ENCODE results near the gene CNOT6.
"Not testable (repeated sequence)": the region's sequence is repeated elsewhere in the genome, so short reads cannot be mapped to it uniquely, and the experiment has no call there.

CNOT6 gene

GRCh38 chr5:180471866-180472265, 22.3 kb upstream of the CNOT6 start:
- no peak for DNase-seq (ENCODE audit: low read depth)

- DNase-seq (ENCODE audit: low read depth), result no peak
These were observed 21.9 kb upstream of the CNOT6 start for GRCh38 chr5:180472269-180472668.

DNA sequence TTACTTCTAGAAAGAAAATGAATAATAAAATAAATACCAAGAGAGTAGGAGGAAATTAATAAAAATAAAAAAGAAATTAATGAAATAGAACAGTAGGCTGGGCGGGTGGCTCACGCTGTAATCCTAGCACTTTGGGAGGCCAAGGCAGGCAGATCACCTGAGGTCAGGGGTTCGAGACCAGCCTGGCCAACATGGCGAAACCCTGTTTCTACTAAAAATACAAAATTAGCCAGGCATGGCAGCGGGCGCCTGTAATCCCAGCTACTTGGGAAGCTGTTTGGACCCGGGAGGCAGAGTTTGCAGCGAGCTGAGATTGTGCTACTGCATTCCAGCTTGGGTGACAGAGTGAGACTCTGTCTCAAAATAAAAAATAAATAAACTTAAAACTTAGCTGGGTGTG, 20.8 kb upstream of the CNOT6 start:
- not testable (repeated sequence) for DNase-seq (ENCODE audit: low read depth)

DNA sequence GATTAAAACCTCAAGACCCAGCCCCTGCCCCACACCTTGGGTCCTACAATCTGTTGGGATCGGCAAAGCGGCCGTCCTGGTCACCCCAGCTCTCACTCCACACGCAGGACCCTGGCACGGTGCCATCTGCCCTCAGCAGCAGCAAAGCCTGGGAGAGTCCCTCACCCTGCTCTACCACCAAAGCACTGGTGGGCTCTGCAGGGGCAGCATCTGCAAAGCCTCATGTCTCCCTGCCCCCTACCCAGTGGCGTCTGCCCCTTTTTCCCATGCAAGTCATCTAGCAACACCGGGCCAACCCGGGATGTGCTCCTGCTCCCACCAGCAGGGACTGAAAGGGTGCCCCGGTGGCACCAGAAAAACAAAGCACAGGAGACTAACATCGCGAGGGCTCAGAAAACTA, 19.6 kb upstream of the CNOT6 start:
- DNase-seq (ENCODE audit: low read depth), result no peak

DNA sequence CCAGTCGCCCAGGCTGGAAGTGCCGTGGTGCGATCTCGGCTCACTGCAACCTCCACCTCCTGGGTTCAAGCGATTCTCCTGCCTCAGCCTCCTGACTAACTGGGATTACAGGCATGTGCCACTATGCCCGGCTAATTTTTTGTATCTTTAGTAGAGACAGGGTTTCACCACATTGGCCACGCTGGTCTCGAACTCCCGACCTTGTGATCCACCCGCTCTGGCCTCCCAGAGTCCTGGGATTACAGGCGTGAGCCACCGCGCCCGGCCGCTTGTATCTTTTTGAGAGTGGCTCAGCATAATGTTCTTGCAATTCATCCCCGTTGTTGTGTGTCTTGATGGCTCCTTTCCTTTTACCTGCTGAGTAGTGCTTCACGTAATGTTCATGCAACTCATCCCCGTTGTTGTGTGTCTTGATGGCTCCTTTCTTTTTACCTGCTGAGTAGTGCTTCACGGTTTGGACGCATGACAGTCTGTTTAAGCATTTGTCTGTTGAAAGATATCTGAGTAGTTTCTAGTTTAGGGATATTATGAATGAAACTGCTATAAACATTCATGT, 18.1 kb upstream of the CNOT6 start:
- not testable (repeated sequence) for DNase-seq (ENCODE audit: low read depth)

- no peak for DNase-seq (ENCODE audit: low read depth)
These were observed 9.4 kb upstream of the CNOT6 start for GRCh38 chr5:180484813-180485212.

DNA sequence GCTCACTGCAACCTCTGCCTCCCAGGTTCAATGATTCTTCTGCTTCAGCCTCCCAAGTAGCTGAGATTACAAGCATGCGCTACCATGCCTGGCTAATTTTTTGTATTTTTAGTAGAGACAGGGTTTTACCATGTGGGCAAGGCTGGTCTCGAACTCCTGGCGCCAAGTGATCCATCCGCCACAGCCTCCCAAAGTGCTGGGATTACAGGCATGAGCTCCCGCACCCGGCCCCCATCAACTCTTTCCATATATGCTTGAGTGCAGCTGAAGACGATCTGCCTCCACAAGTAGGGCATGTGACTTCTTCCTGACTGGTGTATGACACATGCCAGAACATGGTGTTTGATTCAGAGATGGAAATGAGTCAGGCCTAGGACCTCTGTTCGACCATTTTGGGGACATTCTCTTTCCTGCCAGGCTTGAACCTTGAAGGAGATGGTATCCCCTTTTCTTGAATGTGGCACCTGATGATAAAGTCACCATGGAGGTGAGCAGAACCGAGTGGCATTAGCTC, 7.5 kb upstream of the CNOT6 start:
- DNase-seq (ENCODE audit: low read depth), result no peak

GRCh38 chr5:180487556-180487955, 6.6 kb upstream of the CNOT6 start:
- DNase-seq (ENCODE audit: low read depth), result no peak

- DNase-seq (ENCODE audit: low read depth), result no peak
These were observed 2.7 kb upstream of the CNOT6 start for GRCh38 chr5:180491496-180491895.

DNA sequence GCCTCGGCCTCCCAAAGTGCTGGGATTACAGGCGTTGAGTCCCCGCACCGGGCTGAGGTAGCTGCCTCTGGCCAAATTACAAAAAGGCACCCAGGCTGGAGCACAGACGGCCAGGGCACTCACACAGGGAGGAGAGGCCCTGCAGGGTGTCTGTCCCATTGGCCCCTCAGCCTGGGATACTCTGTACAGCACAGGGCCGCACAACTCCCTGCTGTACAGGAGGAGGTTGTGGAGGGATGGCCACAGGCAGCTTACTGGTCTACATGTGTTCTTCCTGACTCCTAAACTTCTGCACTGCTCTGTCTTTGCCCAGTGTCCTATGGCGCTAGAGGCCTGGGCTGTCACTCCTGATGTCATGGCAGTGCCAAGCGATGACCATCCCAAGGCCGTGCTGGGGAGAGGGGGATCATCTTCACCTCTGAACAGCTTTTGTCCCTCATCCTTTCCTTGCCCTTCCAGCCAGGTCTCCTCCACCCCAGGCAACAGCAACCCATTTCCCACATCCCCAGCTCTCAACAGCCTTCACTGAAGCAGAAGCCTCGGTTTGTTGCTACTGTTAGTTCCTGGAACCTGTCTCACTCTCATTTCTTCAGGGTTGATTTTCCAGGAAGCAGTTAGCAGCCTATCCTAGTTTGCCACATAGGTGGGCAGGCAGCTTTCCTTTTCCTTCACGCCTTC, 1.8 kb upstream of the CNOT6 start:
- DNase-seq (ENCODE audit: low read depth), result no peak

GRCh38 chr5:180494510-180495181, 467 bp downstream of the CNOT6 start:
- peak; percentile 35 for DNase-seq (ENCODE audit: low read depth)

DNA sequence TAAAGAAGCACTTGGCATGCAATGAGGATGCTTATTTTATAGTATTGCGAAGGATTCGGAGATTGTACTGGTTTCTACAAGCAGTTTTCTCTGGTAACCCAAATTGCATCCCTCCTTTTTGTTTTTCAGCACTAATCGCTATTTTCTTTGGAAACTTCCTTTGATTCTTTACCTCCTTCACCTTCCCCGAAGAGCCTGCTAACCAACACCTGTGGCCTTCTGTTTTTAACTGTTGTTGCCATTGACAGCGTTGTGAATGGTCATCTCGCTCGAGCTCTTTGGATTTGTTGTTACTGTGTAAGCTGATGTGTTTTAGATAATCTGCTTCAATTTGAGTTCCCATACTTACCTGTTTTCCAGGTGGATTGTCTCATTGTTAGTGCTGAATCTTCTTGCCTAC, 1.1 kb downstream of the CNOT6 start:
- no peak for DNase-seq (ENCODE audit: low read depth)

GRCh38 chr5:180495991-180496741, 2.0 kb downstream of the CNOT6 start:
- no peak for DNase-seq (ENCODE audit: low read depth)

DNA sequence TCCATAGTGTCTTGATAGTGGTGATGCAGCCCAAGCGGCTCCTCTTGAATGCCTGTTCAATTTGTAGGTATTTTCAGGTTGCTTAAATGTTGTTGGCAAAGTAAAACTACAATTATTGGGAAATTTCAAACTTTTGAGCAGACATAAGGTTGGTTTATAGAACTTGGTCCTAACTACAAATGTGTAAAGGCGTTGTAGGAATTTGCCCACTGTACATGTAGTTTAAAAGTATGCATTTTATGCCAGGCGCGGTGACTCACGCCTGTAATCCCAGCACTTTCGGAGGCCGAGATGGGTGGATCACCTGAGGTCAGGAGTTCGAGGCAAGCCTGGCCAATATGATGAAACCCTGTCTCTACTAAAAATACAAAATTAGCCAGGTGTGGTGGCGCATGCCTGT, 2.6 kb downstream of the CNOT6 start:
- not testable (repeated sequence) for DNase-seq (ENCODE audit: low read depth)

GRCh38 chr5:180497865-180498264, 3.7 kb downstream of the CNOT6 start:
- not testable (repeated sequence) for DNase-seq (ENCODE audit: low read depth)

GRCh38 chr5:180498378-180498777, 4.2 kb downstream of the CNOT6 start:
- no peak for DNase-seq (ENCODE audit: low read depth)

- no peak for DNase-seq (ENCODE audit: low read depth)
These were observed 5.5 kb downstream of the CNOT6 start for GRCh38 chr5:180499684-180500083.

- DNase-seq (ENCODE audit: low read depth), result not testable (repeated sequence)
These were observed 6.1 kb downstream of the CNOT6 start for GRCh38 chr5:180500300-180500699.

DNA sequence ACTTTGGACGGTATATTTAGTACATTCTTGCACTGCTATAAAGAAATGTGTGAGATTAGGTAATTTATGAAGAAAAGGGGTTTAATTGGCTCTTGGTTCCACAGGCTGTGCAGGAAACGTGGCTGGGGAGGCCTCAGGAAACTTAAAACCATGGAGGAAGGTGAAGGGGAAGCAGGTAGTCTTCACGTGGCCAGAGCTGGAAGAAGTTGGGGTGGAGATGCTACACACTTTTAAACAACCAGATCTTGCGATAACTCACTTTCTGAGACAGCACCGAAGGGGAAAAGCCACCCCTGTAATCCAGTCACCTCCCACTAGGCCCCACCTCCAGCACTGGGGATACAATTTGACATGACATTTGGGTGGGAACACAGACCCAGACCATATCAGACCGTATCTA, 13.5 kb downstream of the CNOT6 start:
- no peak for DNase-seq (ENCODE audit: low read depth)

DNA sequence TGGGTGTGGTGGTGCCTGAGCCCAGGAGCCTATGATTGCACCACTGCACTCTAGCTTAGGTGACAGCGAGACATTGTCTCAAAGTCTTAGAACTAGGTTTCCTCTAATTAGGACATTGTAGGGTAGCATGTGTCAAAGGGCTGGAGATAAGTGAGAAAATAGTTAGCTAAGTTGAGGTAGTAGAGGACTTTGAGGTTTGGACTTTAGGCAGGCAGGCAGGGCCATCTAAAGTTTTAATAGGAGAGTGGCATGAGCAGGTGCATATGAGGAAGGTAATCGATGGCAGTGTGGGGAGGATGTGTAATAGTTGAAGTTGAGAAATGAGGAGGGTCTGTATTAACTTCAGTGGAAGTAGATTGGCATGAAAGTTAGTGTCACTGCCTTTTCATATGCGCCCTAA, 21.1 kb downstream of the CNOT6 start:
- no peak for DNase-seq (ENCODE audit: low read depth)

- DNase-seq (ENCODE audit: low read depth), result not testable (repeated sequence)
These were observed 21.8 kb downstream of the CNOT6 start for GRCh38 chr5:180515974-180516373.

GRCh38 chr5:180516440-180516839, 22.3 kb downstream of the CNOT6 start:
- no peak for DNase-seq (ENCODE audit: low read depth)

GRCh38 chr5:180519098-180519497, 24.9 kb downstream of the CNOT6 start:
- DNase-seq (ENCODE audit: low read depth), result peak; percentile 67

Data from fibroblast of gingiva (primary cell).